Thymus (tissue), 11 donors: ENCODE results near the gene LRRFIP2. TPM values are rescaled to one million over a fixed set of nuclear protein-coding genes. Genes with fewer than 3 reads are reported as not detected.
"Not testable (repeated sequence)": the region's sequence is repeated elsewhere in the genome, so short reads cannot be mapped to it uniquely, and the experiment has no call there.

ENCODE experiments used
- DNase-seq, 9 donors: peaks; one replicate each; pipeline ENCODE4 v3.0.0-alpha.2; 2013; ENCODE audit warnings: low spot score in 9 of 9, low read depth in 6 of 9, missing footprints in 1 of 9
- H3K27ac ChIP-seq, 2 donors: one replicate each; pipeline ENCODE4 v1.5.1; 2013; ENCODE audit warnings: control low read depth in 1 of 2, low read depth in 1 of 2, low read length in 1 of 2, mild to moderate bottlenecking in 1 of 2, moderate library complexity in 1 of 2
- H3K27me3 ChIP-seq, 2 donors: one replicate each; pipeline ENCODE4 v1.5.1; 2013; ENCODE audit warnings: low read length in 1 of 2; ENCODE audit not compliant: control insufficient read depth in 2 of 2, insufficient read depth in 1 of 2
- H3K36me3 ChIP-seq, 2 donors: one replicate each; pipeline ENCODE4 v1.5.1; 2013; ENCODE audit warnings: low read length in 1 of 2, mild to moderate bottlenecking in 1 of 2, moderate library complexity in 1 of 2; ENCODE audit not compliant: control insufficient read depth in 2 of 2, insufficient read depth in 2 of 2
- H3K4me1 ChIP-seq, 2 donors: one replicate each; pipeline ENCODE4 v1.5.1; 2013; ENCODE audit warnings: low read length in 2 of 2; ENCODE audit not compliant: control insufficient read depth in 2 of 2, insufficient read depth in 2 of 2
- H3K4me3 ChIP-seq, 2 donors: one replicate each; pipeline ENCODE4 v1.5.1; 2013; ENCODE audit warnings: low read length in 2 of 2, control low read depth in 1 of 2, mild to moderate bottlenecking in 1 of 2
- H3K9me3 ChIP-seq, 2 donors: one replicate each; pipeline ENCODE4 v1.5.1; 2013; ENCODE audit warnings: low read length in 1 of 2, mild to moderate bottlenecking in 1 of 2; ENCODE audit not compliant: control insufficient read depth in 2 of 2, insufficient read depth in 1 of 2
- WGBS: extraction: QIAGEN DNeasy Blood & Tissue Kit; methylation state at CpG from one replicate; pipeline ENCODE4 v1.1.7; 2013; 5-methylcytosine and 5-hydroxymethylcytosine counted together
- polyA plus RNA-seq: library from polyadenylated mRNA; stranded (reverse); fragments of 200-250 nt; gene quantifications from one replicate; pipeline ENCODE4 v1.2.3, GENCODE V29; 2013
- total RNA-seq: library from RNA; stranded (reverse); fragments of 120-200 nt; gene quantifications from one replicate; pipeline ENCODE4 v1.2.4, GENCODE V29; 2013
- donor health status: healthy.

Gene LRRFIP2
- total and polyA plus RNA-seq, 2 donors: 23.5 to 33.6 TPM

DNA sequence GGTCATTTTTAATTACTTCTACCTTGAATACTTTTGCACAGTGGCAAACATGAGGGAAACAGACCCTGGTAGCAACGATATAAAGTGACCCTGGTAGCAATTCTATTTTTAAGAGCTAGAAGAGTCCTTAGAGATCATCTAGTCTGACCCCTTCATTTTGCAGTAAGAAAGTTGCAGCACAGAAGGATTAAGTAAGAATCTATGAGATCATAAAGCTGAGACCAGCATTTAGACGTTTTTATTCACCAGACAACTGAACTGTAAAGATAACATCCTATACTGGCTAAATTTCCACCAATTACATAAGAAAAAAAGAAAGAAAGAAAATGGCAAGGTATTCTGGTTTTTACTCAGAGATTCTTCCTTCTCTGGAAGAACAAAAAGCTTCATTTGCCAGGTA lies 49.9 kb downstream of the LRRFIP2 start:
- WGBS: 89% methylated on average over 2 of the region's 2 CpGs
- no peak overlapping the region for H3K4me3 ChIP-seq
- no peak for DNase-seq
- no peaks in the 10 kb centered on the region for H3K27me3 ChIP-seq
- no peak overlapping the region for H3K27ac ChIP-seq
- H3K4me1 ChIP-seq: no peaks in the 10 kb centered on the region
- H3K36me3 ChIP-seq: no peaks in the 10 kb centered on the region
- no peaks in the 10 kb centered on the region for H3K9me3 ChIP-seq

DNA sequence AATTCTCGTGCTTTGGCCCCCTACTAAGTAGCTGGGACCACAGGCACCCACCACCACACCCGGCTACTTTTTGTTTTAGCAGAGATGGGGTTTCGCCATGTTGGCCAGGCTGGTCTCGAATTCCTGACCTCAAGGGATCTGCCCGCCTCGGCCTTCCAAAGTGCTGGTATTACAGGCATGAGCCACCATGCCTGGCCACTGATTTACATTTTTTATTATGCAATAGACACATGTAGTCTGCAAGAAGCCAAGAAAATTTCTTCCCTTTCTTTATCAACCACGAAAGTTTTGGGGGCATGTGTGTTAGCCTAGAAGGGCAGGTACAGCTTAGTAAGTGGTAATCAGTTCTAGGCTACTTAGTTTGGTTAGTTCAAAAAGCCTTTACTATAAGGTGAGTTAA lies 51.1 kb downstream of the LRRFIP2 start:
- Histone ChIP-seq H3K4me1 (no peaks in the 10 kb centered on the region), H3K27ac (no peak overlapping the region), H3K9me3 (no peaks in the 10 kb centered on the region), H3K36me3 (no peaks in the 10 kb centered on the region), H3K27me3 (no peaks in the 10 kb centered on the region), H3K4me3 (no peak overlapping the region)
- no peak for DNase-seq
- WGBS: 98% methylated on average over 7 of the region's 7 CpGs

DNA sequence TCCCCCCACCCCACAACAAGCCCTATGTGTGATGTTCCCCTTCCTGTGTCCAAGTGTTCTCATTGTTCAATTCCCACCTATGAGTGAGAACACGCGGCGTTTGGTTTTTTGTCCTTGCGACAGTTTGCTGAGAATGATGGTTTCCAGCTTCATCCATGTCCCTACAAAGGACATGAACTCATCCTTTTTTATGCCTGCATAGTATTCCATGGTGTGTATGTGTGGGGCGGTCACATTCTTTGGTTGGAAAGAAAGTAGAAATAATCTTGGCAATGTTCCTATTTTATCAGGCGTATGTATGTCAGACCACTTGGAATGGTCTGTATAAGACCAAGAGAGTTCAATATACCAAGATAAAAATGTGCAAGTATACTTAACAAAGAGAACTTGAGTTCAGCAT lies 52.3 kb downstream of the LRRFIP2 start:
- H3K9me3 ChIP-seq, H3K4me1 ChIP-seq, H3K27me3 ChIP-seq, H3K36me3 ChIP-seq, DNase-seq, H3K27ac ChIP-seq, H3K4me3 ChIP-seq: not testable (repeated sequence)
- WGBS: 96% methylated on average over 6 of the region's 6 CpGs

DNA sequence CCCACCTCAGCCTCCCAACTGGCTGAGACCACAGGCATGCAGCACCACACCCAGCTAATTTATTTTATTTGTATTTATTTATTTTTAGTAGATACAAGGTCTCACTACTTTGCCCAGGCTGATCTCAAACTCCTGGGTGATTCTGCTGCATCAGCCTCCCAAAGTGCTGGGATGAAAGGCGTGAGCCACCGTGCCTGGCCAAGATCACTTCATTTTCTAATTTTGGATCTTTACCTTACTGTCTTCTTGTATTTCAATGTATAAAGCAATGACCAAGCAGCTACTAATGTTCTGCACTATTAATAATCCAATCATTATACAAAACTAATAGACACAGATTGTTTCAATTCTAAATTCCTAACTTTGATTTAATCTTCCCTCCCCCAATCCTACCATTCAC lies 56.2 kb downstream of the LRRFIP2 start:
- Histone ChIP-seq H3K27ac (no peak overlapping the region), H3K4me1 (no peaks in the 10 kb centered on the region), H3K9me3 (no peaks in the 10 kb centered on the region), H3K36me3 (peaks cover 0 to 2% of the 10 kb centered on the region in 2 donors), H3K27me3 (no peaks in the 10 kb centered on the region), H3K4me3 (no peak overlapping the region)
- WGBS: 94% methylated on average over 2 of the region's 2 CpGs
- DNase-seq: no peak

DNA sequence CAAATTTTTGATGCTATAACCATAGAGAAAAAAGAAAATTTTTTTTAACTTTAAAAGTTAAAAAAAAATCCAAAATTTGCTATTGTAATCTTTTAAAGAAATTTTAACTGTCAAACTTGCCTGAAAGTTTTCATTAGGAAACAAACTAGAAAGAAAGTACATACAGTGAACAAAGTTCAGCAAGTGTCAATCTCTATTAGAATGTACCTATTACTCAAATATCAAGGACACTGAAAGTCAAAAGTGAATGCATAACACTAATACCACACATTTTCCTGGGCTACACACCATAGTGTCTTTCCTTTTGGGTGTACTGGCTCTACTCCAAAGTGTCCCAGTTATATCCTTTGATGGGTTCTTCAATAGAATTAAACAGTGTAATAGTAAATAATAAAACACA lies 56.8 kb downstream of the LRRFIP2 start:
- Histone ChIP-seq H3K4me3 (no peak overlapping the region), H3K27me3 (no peaks in the 10 kb centered on the region), H3K4me1 (no peaks in the 10 kb centered on the region), H3K9me3 (no peaks in the 10 kb centered on the region), H3K27ac (no peak overlapping the region), H3K36me3 (peaks cover 0 to 3% of the 10 kb centered on the region in 2 donors)
- DNase-seq: no peak

DNA sequence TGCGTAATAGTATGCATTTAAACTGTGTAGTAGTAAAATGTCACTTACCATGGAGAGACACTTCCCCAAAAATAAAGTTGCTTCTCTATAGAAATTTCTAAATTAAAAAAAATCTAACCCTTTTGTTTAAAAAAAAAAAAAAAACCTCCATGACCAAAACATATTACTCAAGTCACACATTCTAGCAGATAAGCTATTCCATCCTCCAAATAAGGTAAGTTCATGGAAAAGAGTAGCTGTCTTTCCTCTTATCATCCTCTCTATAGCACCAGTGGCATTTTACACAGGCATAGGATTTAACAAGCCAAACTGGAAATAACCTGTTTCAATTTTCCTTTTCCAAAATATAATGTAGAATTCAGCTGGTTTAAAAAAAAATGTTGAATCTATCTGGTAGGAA lies 57.4 kb downstream of the LRRFIP2 start:
- Histone ChIP-seq H3K36me3 (peaks cover 0 to 3% of the 10 kb centered on the region in 2 donors), H3K27ac (no peak overlapping the region), H3K4me3 (no peak overlapping the region), H3K27me3 (no peaks in the 10 kb centered on the region), H3K4me1 (no peaks in the 10 kb centered on the region), H3K9me3 (no peaks in the 10 kb centered on the region)
- no peak for DNase-seq
- 98% methylated on average over 1 of the region's 1 CpG for WGBS

DNA sequence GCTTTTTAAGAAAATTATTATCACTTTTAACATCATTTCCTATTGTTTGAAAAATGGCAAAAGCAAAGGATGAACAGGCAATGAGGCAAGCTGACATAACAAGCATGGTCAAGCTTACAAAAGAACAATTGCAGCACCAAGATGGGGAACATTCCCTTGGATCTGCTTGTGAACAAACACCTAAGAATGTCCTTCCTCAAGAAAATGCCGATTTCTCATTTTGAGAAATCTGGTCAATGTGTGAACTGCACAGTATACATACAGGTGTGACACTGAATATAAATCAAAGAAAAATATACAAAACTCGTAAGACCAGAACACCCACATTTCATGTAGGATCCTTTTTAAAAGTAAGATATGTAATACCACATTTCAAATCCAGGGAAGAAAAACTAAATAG lies 58.9 kb downstream of the LRRFIP2 start:
- Histone ChIP-seq H3K4me1 (no peaks in the 10 kb centered on the region), H3K4me3 (no peak overlapping the region), H3K27ac (no peak overlapping the region), H3K36me3 (peaks cover 0 to 3% of the 10 kb centered on the region in 2 donors), H3K9me3 (no peaks in the 10 kb centered on the region), H3K27me3 (no peaks in the 10 kb centered on the region)
- WGBS: 95% methylated on average over 2 of the region's 2 CpGs
- no peak for DNase-seq

DNA sequence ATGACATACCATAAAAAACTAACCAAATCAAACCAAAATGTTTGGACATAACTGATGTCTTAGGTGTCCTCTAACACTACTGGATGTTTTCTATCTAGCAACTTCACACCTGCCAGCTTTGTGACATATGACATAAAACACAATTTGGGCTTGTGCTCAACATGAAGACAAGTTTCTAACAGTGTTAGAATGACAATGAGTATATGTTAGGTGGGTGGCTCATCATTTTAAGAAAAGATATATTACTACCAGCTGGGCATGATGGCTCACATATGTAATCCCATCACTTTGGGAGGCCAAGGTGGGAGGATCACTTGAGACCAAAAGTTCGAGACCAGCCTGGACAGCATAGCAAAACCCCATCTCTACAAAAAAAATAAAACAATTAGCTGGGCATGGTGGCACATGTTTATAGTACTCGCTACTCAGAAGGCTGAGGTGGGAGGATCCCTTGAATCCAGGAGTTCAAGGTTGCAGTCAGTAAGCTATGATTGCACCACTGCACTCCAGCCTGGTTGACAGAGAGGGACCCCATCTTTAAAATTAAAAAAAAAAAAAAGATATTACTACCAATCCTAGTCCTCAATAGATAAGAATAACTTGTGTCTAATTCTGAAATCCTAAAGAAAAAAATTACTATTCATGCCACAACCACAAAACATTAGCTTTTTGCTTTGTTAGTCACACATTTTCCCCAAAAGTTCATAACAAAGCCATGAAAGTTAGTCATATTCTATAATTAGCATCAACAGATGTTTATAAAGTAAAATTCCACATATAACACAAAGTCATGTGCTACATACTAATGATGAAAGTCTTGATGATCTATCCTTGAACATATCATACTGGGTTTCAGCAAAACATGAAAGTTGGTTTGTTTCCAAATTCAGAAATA lies 59.9 kb downstream of the LRRFIP2 start:
- DNase-seq: no peak
- Histone ChIP-seq H3K9me3 (no peaks in the 10 kb centered on the region), H3K27me3 (no peaks in the 10 kb centered on the region), H3K36me3 (peaks cover 0 to 3% of the 10 kb centered on the region in 2 donors), H3K4me1 (no peaks in the 10 kb centered on the region), H3K27ac (no peak overlapping the region), H3K4me3 (no peak overlapping the region)
- 95% methylated on average over 2 of the region's 2 CpGs for WGBS

DNA sequence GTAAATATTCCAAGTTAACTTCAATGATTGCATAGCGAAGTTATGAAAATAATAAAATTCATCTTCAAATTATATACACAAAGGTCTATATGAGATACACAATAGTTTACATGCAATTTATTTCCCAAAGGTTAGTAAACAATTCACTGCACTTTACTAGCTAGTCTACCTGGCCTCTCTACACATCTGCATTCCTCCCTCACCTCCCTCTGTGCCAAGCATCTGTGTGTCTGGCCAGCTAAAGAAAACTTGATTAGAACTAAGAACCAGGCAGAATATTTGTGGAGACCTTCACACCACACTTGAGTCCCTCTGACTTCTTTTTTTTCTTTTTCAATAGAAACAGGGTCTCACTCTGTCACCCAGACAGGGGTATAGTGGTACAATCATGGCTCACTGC lies 61.4 kb downstream of the LRRFIP2 start:
- Histone ChIP-seq H3K36me3 (peaks cover 0 to 3% of the 10 kb centered on the region in 2 donors), H3K27ac (no peak overlapping the region), H3K9me3 (no peaks in the 10 kb centered on the region), H3K27me3 (no peaks in the 10 kb centered on the region), H3K4me1 (no peaks in the 10 kb centered on the region), H3K4me3 (no peak overlapping the region)
- WGBS: 100% methylated on average over 1 of the region's 1 CpG
- no peak for DNase-seq
